PC-9 (cell line): Measurements from ENCODE around the gene IGLL1. TPM values are rescaled to one million over a fixed set of nuclear protein-coding genes. Genes with fewer than 3 reads are reported as not detected.

Experiments used
- BruUV-seq: library from RNA; stranded (reverse); fragments of 400-500 nt; replicated peaks from 2 replicates; lab custom pipeline; 2021; lab: Mats Ljungman, UMichigan
- CTCF ChIA-PET: fragments of 300-600 bp; sonication (Branson Sonifier 250); formaldehyde crosslinking; loops from one replicate; lab custom pipeline; 2022; ENCODE audit warnings: antibody characterized with exemption; lab: Charles Lee
- POLR2A ChIA-PET: fragments of 300-600 bp; sonication (Branson Sonifier 250); formaldehyde crosslinking; loops from one replicate; lab custom pipeline; 2022; ENCODE audit warnings: antibody characterized with exemption; ENCODE audit not compliant: unreplicated experiment; lab: Charles Lee
- DNase-seq, 2 experiments: peaks; one replicate each; pipeline versions ENCODE4 v3.0.0 to v3.0.0-alpha.2; 2015 to 2022; ENCODE audit warnings: mixed read lengths in 1 of 2
- H2AFZ ChIP-seq: fragments of 200-600 bp; sonication (generic); 2 replicates; pipeline ENCODE4 v1.8.1; 2017; ENCODE audit warnings: antibody characterized with exemption
- H3F3A ChIP-seq: fragments of 200-600 bp; sonication (generic); 2 replicates; pipeline ENCODE4 v1.8.1; 2017; ENCODE audit warnings: antibody characterized with exemption, mild to moderate bottlenecking, low read depth; ENCODE audit not compliant: insufficient read depth
- H3K27ac ChIP-seq: fragments of 200-600 bp; sonication (generic); 2 replicates; pipeline ENCODE4 v1.6.1; 2016; ENCODE audit warnings: mixed run types
- H3K27me3 ChIP-seq: fragments of 200-600 bp; sonication (generic); 2 replicates; pipeline ENCODE4 v1.6.1; 2016; ENCODE audit warnings: low read depth, mixed run types; ENCODE audit not compliant: insufficient read depth
- H3K36me3 ChIP-seq: fragments of 200-600 bp; sonication (generic); 2 replicates; pipeline ENCODE4 v1.6.1; 2016; ENCODE audit warnings: low read depth, mixed run types
- H3K4me1 ChIP-seq: fragments of 200-600 bp; sonication (generic); replicated peaks from 2 replicates; pipeline ENCODE4 v1.6.1; 2016; ENCODE audit warnings: mixed run types; ENCODE audit not compliant: insufficient read depth
- H3K4me2 ChIP-seq: fragments of 200-600 bp; sonication (generic); 2 replicates; pipeline ENCODE4 v1.6.1; 2017; ENCODE audit warnings: mixed run types
- H3K4me3 ChIP-seq: fragments of 200-600 bp; sonication (generic); 2 replicates; pipeline ENCODE4 v1.6.1; 2016; ENCODE audit warnings: mixed run types
- H3K79me2 ChIP-seq: fragments of 200-600 bp; sonication (generic); 2 replicates; pipeline ENCODE4 v1.6.1; 2017; ENCODE audit warnings: low read depth, mixed run types
- H3K9me2 ChIP-seq: fragments of 200-600 bp; sonication (generic); 2 replicates; pipeline ENCODE4 v1.8.1; 2017; ENCODE audit warnings: mild to moderate bottlenecking; ENCODE audit not compliant: insufficient read depth
- H3K9me3 ChIP-seq: fragments of 200-600 bp; sonication (generic); 2 replicates; pipeline ENCODE4 v1.8.1; 2016; ENCODE audit warnings: low read depth; ENCODE audit not compliant: insufficient read depth
- H4K20me1 ChIP-seq: fragments of 200-600 bp; sonication (generic); 2 replicates; pipeline ENCODE4 v1.8.1; 2017; ENCODE audit not compliant: insufficient read depth
- EZH2 ChIP-seq: fragments of 200-600 bp; sonication (generic); IDR thresholded peaks from 2 replicates; pipeline ENCODE4 v1.8.0; 2017; ENCODE audit warnings: antibody characterized with exemption, low read depth
- intact Hi-C: fragments of 100-400 bp; cut with micrococcal nuclease; formaldehyde crosslinking; loops from one replicate; pipeline ENCODE4 v1.10.0; 2022; ENCODE audit not compliant: unreplicated experiment
- total RNA-seq: library from RNA; stranded (reverse); gene quantifications from 2 replicates; pipeline ENCODE4 v1.2.3, GENCODE V29; 2021
- TF ChIP-seq, protein P1 (sequence below): fragments of 200-600 bp; sonication (generic); conservative IDR thresholded peaks from 2 replicates; pipeline ENCODE4 v1.6.1; 2017; ENCODE audit warnings: mixed run types, antibody characterized with exemption, mild to moderate bottlenecking, moderate library complexity

The IGLL1 gene
- total RNA-seq, 1 experiment from 2014 or later, result not detected

DNA sequence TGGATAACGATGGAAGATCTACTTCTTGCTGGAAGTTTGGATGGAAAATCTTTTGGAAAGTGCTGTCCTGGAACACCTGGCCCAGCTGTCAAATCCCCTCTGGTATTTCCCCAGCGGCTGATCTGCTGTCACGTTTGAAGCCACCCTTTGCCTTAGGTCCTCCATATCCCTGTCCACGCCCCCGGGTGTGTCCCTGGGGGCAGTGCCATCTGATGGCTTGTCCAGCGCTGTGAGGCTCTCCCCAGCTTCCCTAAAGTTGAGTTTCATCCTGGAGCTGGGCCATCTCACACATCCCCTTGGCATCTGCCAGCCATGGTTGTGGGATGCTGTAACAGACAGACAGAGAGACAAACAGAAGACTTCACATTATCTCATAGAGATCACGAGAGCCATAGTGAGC is 3.1 kb upstream of the IGLL1 start:
- Histone ChIP-seq H2AFZ (no peak overlapping the region), H4K20me1 (no peaks in the 10 kb centered on the region), H3F3A (no peaks in the 10 kb centered on the region), H3K27ac (no peak overlapping the region), H3K79me2 (no peaks in the 10 kb centered on the region), H3K4me2 (no peak overlapping the region), H3K36me3 (no peaks in the 10 kb centered on the region), H3K4me3 (no peak overlapping the region), H3K27me3 (peaks cover 71% of the 10 kb centered on the region), H3K4me1 (no peaks in the 10 kb centered on the region), H3K9me2 (no peaks in the 10 kb centered on the region), H3K9me3 (no peaks in the 10 kb centered on the region)
- intact Hi-C loops, result no loop called here
- BruUV-seq, result no TSS peak
- TF ChIP-seq EZH2, result no peak
- TF ChIP-seq, protein P1, sequence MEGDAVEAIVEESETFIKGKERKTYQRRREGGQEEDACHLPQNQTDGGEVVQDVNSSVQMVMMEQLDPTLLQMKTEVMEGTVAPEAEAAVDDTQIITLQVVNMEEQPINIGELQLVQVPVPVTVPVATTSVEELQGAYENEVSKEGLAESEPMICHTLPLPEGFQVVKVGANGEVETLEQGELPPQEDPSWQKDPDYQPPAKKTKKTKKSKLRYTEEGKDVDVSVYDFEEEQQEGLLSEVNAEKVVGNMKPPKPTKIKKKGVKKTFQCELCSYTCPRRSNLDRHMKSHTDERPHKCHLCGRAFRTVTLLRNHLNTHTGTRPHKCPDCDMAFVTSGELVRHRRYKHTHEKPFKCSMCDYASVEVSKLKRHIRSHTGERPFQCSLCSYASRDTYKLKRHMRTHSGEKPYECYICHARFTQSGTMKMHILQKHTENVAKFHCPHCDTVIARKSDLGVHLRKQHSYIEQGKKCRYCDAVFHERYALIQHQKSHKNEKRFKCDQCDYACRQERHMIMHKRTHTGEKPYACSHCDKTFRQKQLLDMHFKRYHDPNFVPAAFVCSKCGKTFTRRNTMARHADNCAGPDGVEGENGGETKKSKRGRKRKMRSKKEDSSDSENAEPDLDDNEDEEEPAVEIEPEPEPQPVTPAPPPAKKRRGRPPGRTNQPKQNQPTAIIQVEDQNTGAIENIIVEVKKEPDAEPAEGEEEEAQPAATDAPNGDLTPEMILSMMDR, result no peak
- ChIA-PET CTCF (no interaction called here), POLR2A (no interaction called here)
- DNase-seq, result no peak

DNA sequence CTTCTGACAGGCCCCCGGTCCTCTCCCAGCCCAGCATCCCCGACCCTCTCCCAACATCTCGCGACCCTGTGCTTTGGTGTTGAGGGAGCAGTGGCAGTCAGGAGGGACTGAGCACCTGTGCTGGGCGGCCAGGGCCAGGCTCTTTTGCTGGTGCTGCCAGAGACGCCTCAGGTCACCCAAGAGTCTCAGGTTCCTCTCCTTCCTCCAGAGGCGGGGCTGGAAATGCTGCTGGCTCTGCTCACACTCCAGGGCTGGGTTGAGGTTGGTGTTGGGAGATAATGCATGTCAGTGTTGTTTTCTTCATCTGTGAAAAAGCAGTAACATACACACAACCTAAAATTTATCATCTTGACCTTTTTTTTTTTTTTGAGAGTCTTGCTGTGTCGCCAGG is 1.2 kb upstream of the IGLL1 start:
- ChIA-PET CTCF (no interaction called here), POLR2A (no interaction called here)
- peaks cover 83% of the 10 kb centered on the region for H3K27me3 ChIP-seq
- H3K36me3 ChIP-seq, result no peaks in the 10 kb centered on the region
- no peak overlapping the region for H3K4me2 ChIP-seq
- H3K4me3 ChIP-seq, result no peak overlapping the region
- no TSS peak for BruUV-seq
- H3F3A ChIP-seq, result no peaks in the 10 kb centered on the region
- DNase-seq, result no peak
- no peaks in the 10 kb centered on the region for H3K9me2 ChIP-seq
- H2AFZ ChIP-seq, result no peak overlapping the region
- H3K27ac ChIP-seq, result no peak overlapping the region
- H3K79me2 ChIP-seq, result no peaks in the 10 kb centered on the region
- H3K9me3 ChIP-seq, result no peaks in the 10 kb centered on the region
- no peaks in the 10 kb centered on the region for H4K20me1 ChIP-seq
- intact Hi-C loops, result no loop called here
- no peaks in the 10 kb centered on the region for H3K4me1 ChIP-seq
- no peak for TF ChIP-seq EZH2
- TF ChIP-seq, protein P1, result no peak

GRCh38 chr22:23580576-23581259 is 628 bp upstream of the IGLL1 start:
- Histone ChIP-seq H3K4me3 (no peak overlapping the region), H2AFZ (no peak overlapping the region), H3K9me2 (no peaks in the 10 kb centered on the region), H3K27ac (no peak overlapping the region), H3K9me3 (no peaks in the 10 kb centered on the region), H3F3A (no peaks in the 10 kb centered on the region), H3K27me3 (peaks cover 83% of the 10 kb centered on the region), H3K79me2 (no peaks in the 10 kb centered on the region), H3K4me2 (no peak overlapping the region), H3K36me3 (no peaks in the 10 kb centered on the region), H3K4me1 (no peaks in the 10 kb centered on the region), H4K20me1 (no peaks in the 10 kb centered on the region)
- POLR2A ChIA-PET, result no interaction called here
- TF ChIP-seq, protein P1, result no peak
- no peak for TF ChIP-seq EZH2
- no peak for DNase-seq
- no TSS peak for BruUV-seq
- CTCF ChIA-PET, result no interaction called here
- intact Hi-C loops, result no loop called here
